Midbrain (tissue), 1 donor: Measurements from ENCODE around the gene QARS1.

Source experiments
- DNase-seq: peaks from one replicate; lab custom pipeline; 2025; lab: John Stamatoyannopoulos, UW

Gene QARS1

GRCh38 chr3:49053543-49053942 lies 51.0 kb downstream of the QARS1 start:
- DNase-seq, result no peak
